IPS-NIHi11 (cell line): ENCODE data around the gene WSB2.
"Not testable (repeated sequence)": the region's sequence is repeated elsewhere in the genome, so short reads cannot be mapped to it uniquely, and the experiment has no call there.

Experiments used
- DNase-seq: peaks from one replicate; pipeline ENCODE4 v3.0.0; 2012; ENCODE audit warnings: mixed read lengths, low spot score

Gene WSB2

GRCh38 chr12:118034429-118035189, 26.4 kb downstream of the WSB2 start:
- DNase-seq, result peak; percentile 24

DNA sequence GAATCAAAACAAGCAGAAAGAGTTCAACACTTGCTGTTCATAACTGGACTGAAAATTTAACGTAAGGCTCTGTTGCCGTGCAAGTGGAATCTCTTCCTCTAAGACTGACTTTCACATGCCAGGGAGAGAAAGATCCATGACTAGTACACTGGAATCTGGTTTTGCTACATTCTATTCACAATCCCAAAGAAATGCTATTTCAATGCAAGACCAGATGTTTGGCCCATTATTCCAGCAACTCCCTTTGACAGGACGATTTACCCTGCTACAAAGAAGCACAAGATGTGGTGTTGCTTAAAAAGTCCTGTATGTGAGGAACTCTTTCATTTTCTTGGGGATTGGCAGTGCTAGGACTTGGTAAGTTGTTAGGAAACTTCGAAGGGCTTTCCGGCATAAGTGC, 27.1 kb downstream of the WSB2 start:
- no peak for DNase-seq

DNA sequence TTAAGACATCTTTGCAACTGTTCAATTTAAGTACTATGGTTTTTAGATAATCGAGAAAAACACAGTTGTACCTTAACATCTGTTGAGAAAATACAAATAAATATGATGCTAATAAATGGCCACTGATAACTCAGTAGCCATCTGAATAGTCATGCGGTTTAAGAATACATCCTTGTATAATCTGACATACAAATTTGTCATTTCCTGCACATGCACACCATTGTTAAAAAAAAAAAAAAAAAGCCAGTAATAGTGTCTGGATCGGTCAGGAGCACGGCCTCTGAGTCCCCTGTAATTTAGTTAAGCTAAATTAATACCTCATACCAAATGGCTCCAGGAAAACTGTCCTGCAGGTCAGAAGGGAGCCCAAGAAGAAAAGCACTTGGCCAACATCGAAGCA, 27.7 kb downstream of the WSB2 start:
- no peak for DNase-seq

DNA sequence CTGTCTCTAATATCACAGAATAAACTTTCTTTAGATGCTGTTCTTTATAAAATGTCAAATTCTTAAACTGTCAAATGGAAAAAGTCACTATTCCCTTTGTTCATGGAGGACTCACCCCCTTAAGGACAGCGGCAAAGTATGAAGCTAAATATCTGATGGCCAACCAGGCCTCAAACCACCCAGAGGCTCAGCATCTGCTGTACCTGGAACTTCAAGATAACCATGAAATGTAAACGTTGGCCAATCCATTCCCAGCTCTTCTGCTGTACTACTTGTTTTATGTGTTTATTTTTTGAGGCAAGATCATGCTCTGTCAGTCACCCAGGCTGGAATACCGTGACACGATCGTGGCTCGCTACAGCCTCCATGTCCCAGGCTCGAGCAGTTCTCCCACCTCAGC, 28.8 kb downstream of the WSB2 start:
- no peak for DNase-seq

- no peak for DNase-seq
These were observed 31.8 kb downstream of the WSB2 start for GRCh38 chr12:118029166-118029565.

DNA sequence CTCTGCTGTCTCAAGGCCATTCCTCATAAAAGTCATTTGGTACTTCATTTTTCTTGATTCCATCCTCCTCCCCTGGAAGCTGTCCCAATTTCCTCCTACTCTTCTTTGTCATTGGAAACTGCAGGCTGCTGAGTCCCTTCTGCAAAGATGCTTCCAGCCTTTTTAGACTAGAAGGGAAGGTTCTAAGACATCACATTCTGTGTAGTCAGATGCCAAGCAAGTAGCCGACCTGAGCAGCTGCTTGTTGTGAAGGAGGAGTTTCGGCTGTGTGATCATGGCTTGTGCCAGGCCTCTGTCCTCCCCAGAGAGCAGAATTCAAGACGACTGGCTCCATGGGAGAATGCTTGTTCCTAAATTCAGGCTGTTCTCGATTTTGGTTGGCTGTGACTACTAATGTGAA, 35.8 kb downstream of the WSB2 start:
- DNase-seq, result no peak

DNA sequence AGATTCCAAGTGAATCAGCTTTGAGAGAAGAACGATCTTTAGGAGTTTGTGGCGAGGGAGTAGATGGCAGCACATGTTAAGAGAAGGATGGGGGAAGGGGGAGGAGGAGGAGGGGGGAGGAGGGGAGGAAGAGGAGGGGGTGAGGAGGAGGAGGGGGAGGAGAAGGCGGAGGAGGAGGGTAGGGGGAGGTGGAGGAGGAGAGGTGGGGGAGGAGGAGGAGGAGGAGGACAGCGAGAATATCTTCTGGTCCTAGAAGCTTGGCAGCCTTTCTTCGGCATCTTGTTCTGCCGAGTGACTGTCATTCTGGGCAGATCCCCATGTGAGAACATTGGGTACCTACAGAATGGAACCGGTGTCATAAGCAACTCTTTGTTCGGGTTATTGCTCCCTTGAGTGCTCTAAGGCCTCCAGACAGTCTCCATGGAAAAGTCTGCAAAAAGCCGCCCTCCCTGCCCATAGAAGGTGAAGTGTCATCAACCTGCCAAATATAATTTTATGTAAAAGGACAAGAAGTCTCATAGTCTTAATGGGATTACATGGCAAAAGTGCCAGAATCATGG, 37.6 kb downstream of the WSB2 start:
- no peak for DNase-seq

- DNase-seq, result no peak
These were observed 38.3 kb downstream of the WSB2 start for GRCh38 chr12:118022728-118023109.

DNA sequence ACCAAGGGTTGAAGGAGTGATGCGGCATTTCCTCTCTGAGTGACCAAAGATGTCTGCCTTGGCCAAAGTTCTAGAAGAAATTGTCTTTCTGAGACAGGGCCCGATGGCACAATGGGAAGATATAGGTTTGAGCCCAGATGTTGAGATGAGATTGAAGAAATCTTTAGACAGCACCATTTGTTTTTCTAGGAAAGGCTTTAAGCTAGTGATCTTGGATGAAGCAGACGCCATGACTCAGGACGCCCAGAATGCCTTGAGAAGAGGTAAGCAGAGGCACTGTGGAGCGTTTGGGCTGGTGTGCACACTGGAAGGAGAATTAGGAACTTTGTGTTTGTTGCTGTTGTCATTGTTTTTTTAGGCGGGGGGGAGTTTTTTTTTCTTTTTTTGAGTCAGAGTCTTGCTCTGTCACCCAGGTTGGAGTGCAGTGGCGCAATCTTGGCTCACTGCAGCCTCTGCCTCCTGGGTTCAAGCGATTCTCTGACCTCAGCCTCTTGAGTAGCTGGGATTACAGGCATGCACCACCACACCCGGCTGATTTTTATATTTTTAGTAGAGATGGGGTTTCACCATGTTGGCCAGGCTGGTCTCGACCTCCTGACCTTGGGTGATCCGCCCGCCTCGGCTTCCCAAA, 38.8 kb downstream of the WSB2 start:
- not testable (repeated sequence) for DNase-seq

GRCh38 chr12:118020036-118020435, 40.9 kb downstream of the WSB2 start:
- DNase-seq, result no peak

DNA sequence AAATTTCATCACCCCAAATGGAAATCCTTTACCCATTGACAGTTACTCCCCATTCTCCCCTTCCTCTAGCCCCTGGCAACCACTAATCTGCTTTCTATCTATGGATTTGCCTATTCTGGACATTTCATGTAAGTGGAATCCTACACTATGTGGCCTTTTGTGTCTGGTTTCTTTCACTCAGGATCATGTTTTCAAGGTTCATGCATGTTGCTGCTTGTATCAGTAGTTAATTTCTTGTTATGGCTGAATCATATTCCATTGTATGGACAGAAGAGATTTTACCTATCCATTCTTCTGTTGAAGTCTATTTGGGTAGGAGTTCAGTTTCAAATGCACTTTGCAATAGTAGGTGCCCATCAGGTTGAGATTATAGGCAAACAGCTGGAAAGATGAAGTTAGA, 43.1 kb downstream of the WSB2 start:
- DNase-seq, result no peak

GRCh38 chr12:118016424-118017264, 44.3 kb downstream of the WSB2 start, which contains the start of gene RFC5:
TSS of gene RFC5 (plus strand) at chr12:118016703. CDS start at chr12:118016828, 125 bp downstream.
- peak; percentile 99 for DNase-seq

DNA sequence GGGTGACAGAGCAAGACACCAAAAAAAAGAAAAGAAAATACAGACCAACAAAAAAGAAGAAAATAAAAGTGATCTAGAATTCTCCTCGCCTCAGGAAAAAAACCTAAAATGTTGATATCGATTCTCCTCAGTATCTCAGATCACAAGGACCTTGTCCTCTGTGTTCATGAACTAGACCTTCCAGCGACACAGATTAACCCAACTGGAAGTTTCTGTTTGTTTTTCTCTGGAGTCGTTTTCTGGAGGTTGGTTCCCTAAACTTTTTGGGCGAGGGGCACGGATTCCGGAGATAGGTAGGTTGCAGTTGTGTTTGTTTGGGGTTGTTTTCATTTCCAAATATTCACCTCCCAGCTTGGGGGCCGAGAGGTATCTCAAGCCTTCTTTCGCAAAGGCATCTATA, 45.0 kb downstream of the WSB2 start:
- no peak for DNase-seq

GRCh38 chr12:118015306-118015705, 45.7 kb downstream of the WSB2 start:
- DNase-seq, result no peak

- no peak for DNase-seq
These were observed 47.7 kb downstream of the WSB2 start for GRCh38 chr12:118013283-118013682.

DNA sequence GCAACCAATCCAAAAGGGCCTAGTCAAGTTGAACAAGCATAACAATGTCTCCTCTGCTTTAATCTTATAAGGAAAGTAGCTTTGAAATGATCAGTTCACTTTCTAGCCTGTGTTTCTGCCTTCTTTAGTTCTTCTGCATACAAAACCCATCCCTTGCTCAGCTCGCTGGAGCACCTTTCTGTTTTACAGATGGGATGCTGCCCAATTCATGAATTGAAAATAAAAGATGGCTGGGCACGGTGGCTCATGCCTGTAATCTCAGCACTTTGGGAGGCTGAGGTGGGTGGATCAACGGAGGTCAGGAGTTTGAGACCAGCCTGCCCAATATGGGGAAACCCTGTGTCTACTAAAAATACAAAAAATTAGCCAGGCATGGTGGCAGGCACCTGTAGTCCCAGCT, 49.0 kb downstream of the WSB2 start:
- no peak for DNase-seq

DNA sequence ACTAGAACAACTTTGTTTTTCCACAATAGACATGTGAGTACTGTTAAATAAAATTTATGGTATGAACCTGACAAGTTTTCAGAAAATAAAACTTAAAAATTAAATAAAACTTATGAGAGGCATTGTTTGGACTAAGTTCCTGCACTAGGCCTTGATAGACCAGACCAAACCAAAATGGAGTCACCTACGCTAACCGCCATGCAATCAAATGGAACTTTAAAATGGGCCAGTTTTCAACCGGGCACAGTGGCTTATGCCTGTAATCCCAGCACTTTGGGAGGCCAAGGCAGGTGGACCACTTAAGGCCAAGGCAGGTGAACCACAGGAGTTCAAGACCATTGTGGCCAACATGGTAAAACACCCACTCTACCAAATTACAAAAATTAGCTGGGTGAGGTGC, 49.6 kb downstream of the WSB2 start:
- DNase-seq, result no peak

DNA sequence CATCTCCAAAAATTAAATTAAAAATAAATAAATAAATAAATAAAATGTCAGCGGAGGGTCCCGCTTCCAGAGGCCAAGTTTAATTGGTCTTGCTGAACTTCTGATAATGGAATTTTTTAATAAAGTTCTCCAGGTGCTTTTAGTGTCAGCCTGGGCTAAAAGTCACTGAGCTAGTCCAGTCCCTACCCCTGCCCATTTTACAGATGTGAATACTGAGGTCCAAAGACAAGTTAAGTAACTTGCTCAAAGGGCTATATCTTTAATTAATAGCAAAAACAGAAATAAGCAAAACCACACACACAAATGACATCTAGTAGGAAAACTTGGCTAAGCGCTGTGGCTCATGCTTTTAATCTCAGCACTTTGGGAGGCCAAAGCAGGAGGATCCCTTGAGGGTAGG, 50.1 kb downstream of the WSB2 start:
- DNase-seq, result no peak

GRCh38 chr12:117999806-118000205, 61.2 kb downstream of the WSB2 start:
- DNase-seq, result not testable (repeated sequence)

GRCh38 chr12:117998719-117999118, 62.3 kb downstream of the WSB2 start:
- DNase-seq, result no peak

- no peak for DNase-seq
These were observed 66.2 kb downstream of the WSB2 start for GRCh38 chr12:117994551-117995438.
